HEK293 (cell line): ENCODE data around the gene NUDT13.
A peak's percentile ranks its signal among the peaks of the same experiment; 100 is the strongest.

Source experiments
- BCL6B ChIP-seq: fragments of 450-650 bp; formaldehyde crosslinking; IDR thresholded peaks from 2 replicates; pipeline ENCODE4 v1.5.1; 2017; ENCODE audit warnings: missing biosample characterization, missing genetic modification characterization
- EGR2 ChIP-seq: fragments of 450-650 bp; formaldehyde crosslinking; IDR thresholded peaks from 2 replicates; pipeline ENCODE4 v1.5.1; 2016; ENCODE audit warnings: low read depth, missing biosample characterization, missing genetic modification characterization
- HOXA7 ChIP-seq: sonication (generic); formaldehyde crosslinking; IDR thresholded peaks from 2 replicates; pipeline ENCODE4 v1.8.1; 2022; ENCODE audit warnings: missing genetic modification reagents, borderline replicate concordance
- INSM2 ChIP-seq: fragments of 450-650 bp; formaldehyde crosslinking; IDR thresholded peaks from 2 replicates; pipeline ENCODE4 v1.5.1; 2016; ENCODE audit warnings: missing biosample characterization, missing genetic modification characterization
- MYNN ChIP-seq: fragments of 450-650 bp; formaldehyde crosslinking; IDR thresholded peaks from 2 replicates; pipeline ENCODE4 v1.5.1; 2016; ENCODE audit warnings: missing biosample characterization, missing genetic modification characterization, borderline replicate concordance
- OSR2 ChIP-seq: fragments of 450-650 bp; formaldehyde crosslinking; IDR thresholded peaks from 2 replicates; pipeline ENCODE4 v1.5.1; 2016; ENCODE audit warnings: missing biosample characterization, missing genetic modification characterization
- OVOL3 ChIP-seq: fragments of 450-650 bp; formaldehyde crosslinking; IDR thresholded peaks from 2 replicates; pipeline ENCODE4 v1.5.1; 2016; ENCODE audit warnings: missing biosample characterization, missing genetic modification characterization
- REST ChIP-seq: fragments of 450-650 bp; formaldehyde crosslinking; IDR thresholded peaks from 2 replicates; pipeline ENCODE4 v1.5.1; 2016; ENCODE audit warnings: missing biosample characterization, missing genetic modification characterization
- TSHZ1 ChIP-seq: fragments of 450-650 bp; formaldehyde crosslinking; IDR thresholded peaks from 2 replicates; pipeline ENCODE4 v1.5.1; 2016; ENCODE audit warnings: missing biosample characterization, missing genetic modification characterization, borderline replicate concordance
- ZBTB21 ChIP-seq: fragments of 450-650 bp; formaldehyde crosslinking; IDR thresholded peaks from 2 replicates; pipeline ENCODE4 v1.5.1; 2017; ENCODE audit warnings: missing biosample characterization, missing genetic modification characterization
- ZBTB44 ChIP-seq: fragments of 450-650 bp; IDR thresholded peaks from 2 replicates; pipeline ENCODE4 v1.5.1; 2018; ENCODE audit warnings: missing biosample characterization, mild to moderate bottlenecking, missing genetic modification characterization
- ZNF132 ChIP-seq: fragments of 450-650 bp; formaldehyde crosslinking; IDR thresholded peaks from 2 replicates; pipeline ENCODE4 v1.5.1; 2017; ENCODE audit warnings: missing biosample characterization, missing genetic modification characterization, borderline replicate concordance
- ZNF148 ChIP-seq: fragments of 450-650 bp; formaldehyde crosslinking; IDR thresholded peaks from 2 replicates; pipeline ENCODE4 v1.5.0; 2017; ENCODE audit warnings: missing biosample characterization, missing genetic modification characterization, borderline replicate concordance
- ZNF202 ChIP-seq: fragments of 450-650 bp; formaldehyde crosslinking; IDR thresholded peaks from 2 replicates; pipeline ENCODE4 v1.5.1; 2016; ENCODE audit warnings: missing biosample characterization, missing genetic modification characterization, borderline replicate concordance
- ZNF221 ChIP-seq: fragments of 450-650 bp; formaldehyde crosslinking; IDR thresholded peaks from 2 replicates; pipeline ENCODE4 v1.5.1; 2017; ENCODE audit warnings: missing biosample characterization, missing genetic modification characterization, borderline replicate concordance
- ZNF37A ChIP-seq: fragments of 450-650 bp; IDR thresholded peaks from 2 replicates; pipeline ENCODE4 v1.5.1; 2018; ENCODE audit warnings: missing biosample characterization, missing genetic modification characterization
- ZNF514 ChIP-seq: fragments of 450-650 bp; formaldehyde crosslinking; IDR thresholded peaks from 2 replicates; pipeline ENCODE4 v1.5.1; 2016; ENCODE audit warnings: missing biosample characterization, missing genetic modification characterization
- ZNF544 ChIP-seq: fragments of 450-650 bp; formaldehyde crosslinking; IDR thresholded peaks from 2 replicates; pipeline ENCODE4 v1.5.0; 2017; ENCODE audit warnings: missing biosample characterization, missing genetic modification characterization
- ZNF561 ChIP-seq: fragments of 450-650 bp; IDR thresholded peaks from 2 replicates; pipeline ENCODE4 v1.5.1; 2018; ENCODE audit warnings: missing biosample characterization, missing genetic modification characterization, borderline replicate concordance
- ZNF830 ChIP-seq: fragments of 450-650 bp; IDR thresholded peaks from 2 replicates; pipeline ENCODE4 v1.5.0; 2018; ENCODE audit warnings: missing biosample characterization, missing genetic modification characterization, low read depth, mild to moderate bottlenecking, moderate library complexity

The NUDT13 gene

GRCh38 chr10:73096449-73097304, 13.6 kb upstream of the NUDT13 start, which contains the start of gene P4HA1 (continued):
- peak; percentile 31; the same call in 1 of the 2 replicates for TF ChIP-seq INSM2 (tag by site-specific recombination)
- no peak for TF ChIP-seq ZNF202 (tag by site-specific recombination)
- 0 out of 2 replicates have a peak, but pooled peaks have one; percentile 23 for TF ChIP-seq ZBTB44 (tag by site-specific recombination)
- no peak for TF ChIP-seq OSR2 (tag by site-specific recombination)
- 0 out of 2 replicates have a peak, but pooled peaks have one; percentile 66 for TF ChIP-seq MYNN (tag by site-specific recombination)
- TF ChIP-seq ZNF132 (tag by site-specific recombination), result no peak
- no peak for TF ChIP-seq ZNF37A (tag by site-specific recombination)
- no peak for TF ChIP-seq BCL6B (tag by site-specific recombination)
- TF ChIP-seq ZNF514, result no peak
- no peak for TF ChIP-seq ZNF544 (tag by site-specific recombination)
- TF ChIP-seq OVOL3 (tag by site-specific recombination), result no peak
- TF ChIP-seq ZNF830 (tag by site-specific recombination), result no peak
- TF ChIP-seq TSHZ1, result 0 out of 2 replicates have a peak, but pooled peaks have one; percentile 32
- TF ChIP-seq ZNF221 (tag by site-specific recombination), result no peak
- TF ChIP-seq EGR2 (tag by site-specific recombination), result peak; percentile 79
- no peak for TF ChIP-seq ZBTB21 (tag by site-specific recombination)
- TF ChIP-seq ZNF148 (tag by site-specific recombination), result no peak
- TF ChIP-seq REST, result peak; percentile 62; the same call in 1 of the 2 replicates
- TF ChIP-seq HOXA7 (CRISPR knock-in tag), result no peak
- 0 out of 2 replicates have a peak, but pooled peaks have one; percentile 62 for TF ChIP-seq ZNF561 (tag by site-specific recombination)
